ENCODE data around the gene EME1. TPM values are rescaled to one million over a fixed set of nuclear protein-coding genes. Genes with fewer than 3 reads are reported as not detected.
"Not testable (repeated sequence)": the region's sequence is repeated elsewhere in the genome, so short reads cannot be mapped to it uniquely, and the experiment has no call there.

Gene EME1
- total RNA-seq, 1 experiment from 2014 or later = 31.9 TPM

GRCh38 chr17:50331085-50331791, 41.8 kb upstream of the EME1 start:
- TF ChIP-seq CTCF (conservative IDR thresholded peaks at IDR 0.05; ENCODE audit: low read depth, low read length) (no peak), EZH2 (IDR thresholded peaks at IDR 0.05; ENCODE audit: borderline replicate concordance, low read depth, low read length, poor library complexity, severe bottlenecking) (no peak)
- no peaks in the 10 kb centered on the region for H3K9me3 ChIP-seq (ENCODE audit: low read depth, low read length, poor library complexity, severe bottlenecking)
- H3K27me3 ChIP-seq (replicated peaks; ENCODE audit: insufficient read depth, low read depth, low read length, poor library complexity) = no peaks in the 10 kb centered on the region
- DNase-seq (ENCODE audit: low spot score) = no peak
- POLR2A ChIA-PET (ENCODE audit: low non-redundant PET) = no interaction called here
- no TSS peak for BruUV-seq (replicated peaks)
- intact Hi-C loops (cut with micrococcal nuclease; ENCODE audit: unreplicated experiment) = no loop called here
- H3K4me1 ChIP-seq (ENCODE audit: insufficient read depth, low read length, poor library complexity, severe bottlenecking) = peaks cover 8% of the 10 kb centered on the region
- no peaks in the 10 kb centered on the region for H3K36me3 ChIP-seq (ENCODE audit: insufficient read depth, low read length, poor library complexity, severe bottlenecking)
- CTCF ChIA-PET = no interaction called here
- H3K4me3 ChIP-seq (ENCODE audit: low read depth, low read length, poor library complexity, severe bottlenecking) = no peak overlapping the region
- H3K27ac ChIP-seq (ENCODE audit: low read depth, low read length, poor library complexity, severe bottlenecking) = no peak overlapping the region

DNA sequence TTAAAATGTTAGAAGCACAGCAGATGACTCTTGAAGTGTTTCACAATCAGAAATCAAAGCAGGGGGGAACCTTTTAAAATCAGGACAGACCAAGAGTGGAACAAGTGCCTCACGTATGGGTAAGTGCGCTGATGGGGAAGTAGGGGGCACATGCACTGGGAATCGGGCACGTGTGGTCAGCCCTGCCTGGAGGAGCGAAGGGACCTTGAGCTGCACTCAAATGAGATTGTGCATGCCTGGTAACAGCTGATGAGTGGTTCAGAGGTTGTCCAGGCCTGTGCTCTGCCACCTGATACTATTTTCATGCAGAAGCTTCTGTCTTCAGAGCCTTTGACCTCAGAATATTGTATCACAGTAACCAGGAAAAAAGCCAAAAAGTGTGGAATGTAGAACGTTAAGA, 40.8 kb upstream of the EME1 start:
- peaks cover 8% of the 10 kb centered on the region for H3K4me1 ChIP-seq (ENCODE audit: insufficient read depth, low read length, poor library complexity, severe bottlenecking)
- CTCF ChIA-PET = no interaction called here
- POLR2A ChIA-PET (ENCODE audit: low non-redundant PET) = no interaction called here
- no peak overlapping the region for H3K27ac ChIP-seq (ENCODE audit: low read depth, low read length, poor library complexity, severe bottlenecking)
- no peak for DNase-seq (ENCODE audit: low spot score)
- no peak overlapping the region for H3K4me3 ChIP-seq (ENCODE audit: low read depth, low read length, poor library complexity, severe bottlenecking)
- no peaks in the 10 kb centered on the region for H3K9me3 ChIP-seq (ENCODE audit: low read depth, low read length, poor library complexity, severe bottlenecking)
- no peaks in the 10 kb centered on the region for H3K36me3 ChIP-seq (ENCODE audit: insufficient read depth, low read length, poor library complexity, severe bottlenecking)
- intact Hi-C loops (cut with micrococcal nuclease; ENCODE audit: unreplicated experiment) = no loop called here
- BruUV-seq (replicated peaks) = no TSS peak
- no peaks in the 10 kb centered on the region for H3K27me3 ChIP-seq (replicated peaks; ENCODE audit: insufficient read depth, low read depth, low read length, poor library complexity)
- no peak for TF ChIP-seq EZH2 (IDR thresholded peaks at IDR 0.05; ENCODE audit: borderline replicate concordance, low read depth, low read length, poor library complexity, severe bottlenecking)
- no peak for TF ChIP-seq CTCF (conservative IDR thresholded peaks at IDR 0.05; ENCODE audit: low read depth, low read length)

DNA sequence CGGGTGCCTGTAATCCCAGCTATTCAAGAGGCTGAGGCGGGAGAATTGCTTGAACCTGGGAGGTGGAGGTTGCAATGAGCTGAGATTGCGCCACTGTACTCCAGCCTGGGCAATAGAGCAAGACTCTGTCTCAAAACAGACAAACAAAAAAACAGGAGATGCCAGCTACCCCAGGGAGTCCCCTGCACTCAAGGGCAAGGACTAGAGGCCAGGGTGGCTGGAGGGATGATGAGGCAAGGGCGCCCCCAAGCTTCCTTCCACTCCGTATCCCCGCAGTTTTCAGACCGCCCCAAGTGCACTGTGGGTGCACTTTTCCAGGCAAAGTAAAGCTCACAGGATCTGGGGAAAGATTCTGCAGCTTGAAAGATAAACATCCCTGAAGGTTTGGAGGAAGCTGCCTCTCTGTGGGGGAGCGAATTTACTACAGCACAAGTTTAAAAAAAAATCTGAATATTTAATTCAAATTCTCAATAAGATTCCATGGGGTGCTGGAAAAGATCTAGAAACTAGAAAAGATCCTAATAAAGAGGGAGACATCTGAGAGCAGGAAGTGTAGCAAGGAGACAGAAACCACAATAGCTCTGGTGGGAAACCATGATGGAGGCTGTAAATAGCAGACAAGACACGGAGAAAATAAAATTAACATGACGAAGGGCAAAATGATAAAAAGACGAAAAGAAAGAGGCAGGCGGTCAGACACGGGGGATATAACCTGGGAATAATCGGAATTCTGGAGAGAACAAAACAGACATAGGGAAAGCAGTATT, 39.6 kb upstream of the EME1 start:
- DNase-seq (ENCODE audit: low spot score); BruUV-seq (replicated peaks); H3K9me3 ChIP-seq (ENCODE audit: low read depth, low read length, poor library complexity, severe bottlenecking); POLR2A ChIA-PET (ENCODE audit: low non-redundant PET); H3K4me3 ChIP-seq (ENCODE audit: low read depth, low read length, poor library complexity, severe bottlenecking); intact Hi-C loops (cut with micrococcal nuclease; ENCODE audit: unreplicated experiment); H3K4me1 ChIP-seq (ENCODE audit: insufficient read depth, low read length, poor library complexity, severe bottlenecking); H3K27me3 ChIP-seq (replicated peaks; ENCODE audit: insufficient read depth, low read depth, low read length, poor library complexity); H3K27ac ChIP-seq (ENCODE audit: low read depth, low read length, poor library complexity, severe bottlenecking); H3K36me3 ChIP-seq (ENCODE audit: insufficient read depth, low read length, poor library complexity, severe bottlenecking): not testable (repeated sequence)
- TF ChIP-seq CTCF (conservative IDR thresholded peaks at IDR 0.05; ENCODE audit: low read depth, low read length) = peak; percentile 31; the same call in 1 of the 2 replicates
- CTCF ChIA-PET = interaction anchor here (1.2 kb wide), 2 partner anchors 17 to 133 kb away, joined by 3 to 4 read pairs; no protein-coding TSS in a partner anchor

Measured in A673 (cell line).